HL-60/S4 treated with retinoic acid at 250 ng/mL for 4 days and 3 days (cell line): ENCODE data around the gene SERPINB13.

Experiments
- in situ Hi-C: fragments of 300-500 bp; cut with MboI; formaldehyde crosslinking; loops from 2 replicates; pipeline ENCODE4 v1.7.0; 2022; ENCODE audit warnings: low sequenced_read_pairs

The SERPINB13 gene, protein sequence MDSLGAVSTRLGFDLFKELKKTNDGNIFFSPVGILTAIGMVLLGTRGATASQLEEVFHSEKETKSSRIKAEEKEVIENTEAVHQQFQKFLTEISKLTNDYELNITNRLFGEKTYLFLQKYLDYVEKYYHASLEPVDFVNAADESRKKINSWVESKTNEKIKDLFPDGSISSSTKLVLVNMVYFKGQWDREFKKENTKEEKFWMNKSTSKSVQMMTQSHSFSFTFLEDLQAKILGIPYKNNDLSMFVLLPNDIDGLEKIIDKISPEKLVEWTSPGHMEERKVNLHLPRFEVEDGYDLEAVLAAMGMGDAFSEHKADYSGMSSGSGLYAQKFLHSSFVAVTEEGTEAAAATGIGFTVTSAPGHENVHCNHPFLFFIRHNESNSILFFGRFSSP

GRCh38 chr18:63586966-63587365 lies at the start of gene SERPINB13:
TSS of gene SERPINB13 (plus strand) at chr18:63587343. CDS start at chr18:63588668, 1,325 bp downstream.
- in situ Hi-C loops: no loop called here

- in situ Hi-C loops: no loop called here
Measured at GRCh38 chr18:63539904-63540510, 47.1 kb upstream of the SERPINB13 start.

- in situ Hi-C loops: no loop called here
Measured at GRCh38 chr18:63542069-63542468, 45.1 kb upstream of the SERPINB13 start, which contains the start of gene SERPINB12. TSS of gene SERPINB12 (plus strand) at chr18:63542369. CDS start at chr18:63556160, 13,791 bp downstream.

GRCh38 chr18:63544017-63544416 lies 43.1 kb upstream of the SERPINB13 start:
- in situ Hi-C loops: no loop called here

DNA sequence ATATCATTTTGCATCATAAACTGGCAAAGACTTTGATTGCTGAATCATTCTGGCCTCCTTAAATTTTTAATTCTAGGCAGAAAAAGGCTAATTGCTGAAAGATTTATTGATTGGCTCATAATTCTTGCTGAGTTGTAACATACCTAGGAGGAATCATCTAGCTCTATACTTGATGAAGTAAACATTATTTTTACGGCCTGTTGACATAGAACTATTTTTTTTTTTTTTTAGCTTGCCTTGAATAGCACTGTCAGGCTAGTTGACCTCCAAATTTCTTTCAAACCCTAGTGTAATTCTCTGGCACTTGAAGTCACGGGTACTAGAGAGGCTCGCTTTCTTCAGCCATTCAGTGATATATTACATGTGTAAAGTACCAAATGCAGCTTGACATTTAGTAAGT lies 42.1 kb upstream of the SERPINB13 start:
- in situ Hi-C loops: no loop called here

- in situ Hi-C loops: no loop called here
Measured at GRCh38 chr18:63550068-63550467, 37.1 kb upstream of the SERPINB13 start.

- in situ Hi-C loops: no loop called here
Measured at GRCh38 chr18:63551769-63552168, 35.4 kb upstream of the SERPINB13 start.

DNA sequence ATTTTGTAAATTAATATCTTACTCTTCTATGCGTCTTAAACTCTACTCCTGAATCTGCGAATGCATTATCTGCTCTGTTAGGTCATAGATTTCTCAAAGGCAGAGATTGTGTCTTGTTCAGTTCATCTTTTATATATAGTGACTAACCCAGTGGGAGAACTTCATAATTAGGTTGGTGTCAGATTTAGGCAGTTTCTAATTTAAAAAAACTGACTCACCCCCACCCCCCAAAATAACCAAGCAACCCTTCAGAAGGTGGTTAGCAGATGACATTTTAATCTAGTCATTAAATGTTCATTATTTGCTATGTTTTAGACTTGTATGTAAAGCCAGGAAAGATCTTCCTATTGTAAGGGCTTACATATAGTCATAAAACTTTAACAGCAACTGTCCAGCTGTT lies 34.6 kb upstream of the SERPINB13 start:
- in situ Hi-C loops: no loop called here

- in situ Hi-C loops: no loop called here
Measured at GRCh38 chr18:63553081-63553480, 34.1 kb upstream of the SERPINB13 start.

DNA sequence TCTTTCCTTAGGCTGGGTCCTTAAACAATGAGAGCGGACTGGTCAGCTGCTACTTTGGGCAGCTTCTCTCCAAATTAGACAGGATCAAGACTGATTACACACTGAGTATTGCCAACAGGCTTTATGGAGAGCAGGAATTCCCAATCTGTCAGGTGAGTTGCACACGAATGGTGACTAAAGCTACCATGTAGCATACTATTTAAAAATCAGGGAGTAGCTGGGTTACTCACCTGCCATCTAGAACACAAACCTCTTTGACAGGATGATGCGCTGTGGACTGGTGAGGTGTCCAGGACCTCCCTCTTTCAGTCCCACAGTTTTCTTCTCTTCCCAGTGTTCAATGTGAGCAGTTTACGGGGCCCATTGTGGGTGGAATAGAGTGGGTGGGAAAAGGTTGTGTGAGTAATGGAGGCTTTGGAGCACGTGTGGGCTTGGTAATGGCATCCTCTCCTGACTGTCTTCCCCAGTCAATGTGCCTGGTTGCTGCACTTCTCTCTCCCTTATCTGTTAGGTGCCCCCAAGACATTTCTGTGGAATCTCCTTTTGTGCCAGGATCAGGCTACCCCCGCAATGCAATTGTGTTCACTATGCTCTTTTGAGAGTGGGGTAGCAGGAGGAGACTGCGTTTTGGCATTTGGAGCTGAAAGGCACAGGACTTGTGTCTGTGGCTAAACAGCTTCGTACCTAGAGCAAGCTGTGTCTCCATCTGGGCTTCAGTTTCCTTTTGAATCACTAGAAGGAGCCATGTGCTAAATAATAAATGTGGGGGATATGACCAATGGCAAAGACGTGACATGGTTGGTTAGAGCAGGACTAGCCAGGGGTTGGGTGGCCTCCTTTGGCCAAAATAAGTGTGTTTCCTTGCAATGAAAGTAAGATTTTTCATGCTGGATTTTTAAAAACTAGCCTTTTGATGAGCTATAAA lies 27.3 kb upstream of the SERPINB13 start:
- in situ Hi-C loops: no loop called here

DNA sequence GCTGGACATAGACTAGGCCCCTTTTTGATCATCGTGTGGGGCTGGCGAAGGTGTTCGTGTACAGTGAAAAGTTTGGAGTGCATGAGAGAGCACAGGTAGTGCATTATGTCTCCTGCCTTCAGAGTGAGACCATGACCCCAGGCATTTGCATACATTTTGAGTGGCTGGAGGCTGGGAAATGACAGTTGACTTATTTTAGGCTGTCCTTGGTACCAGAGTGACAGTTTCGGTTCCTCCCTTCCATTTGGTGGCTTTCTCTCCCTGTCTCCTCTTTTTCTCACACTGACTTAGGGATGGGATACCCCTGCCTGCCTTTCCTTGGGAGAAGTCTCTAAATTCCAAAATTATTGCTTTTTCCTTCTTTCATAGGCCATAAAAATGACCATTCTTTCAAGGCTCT lies 24.9 kb upstream of the SERPINB13 start:
- in situ Hi-C loops: no loop called here

GRCh38 chr18:63564021-63564420 lies 23.1 kb upstream of the SERPINB13 start:
- in situ Hi-C loops: no loop called here

GRCh38 chr18:63564561-63564960 lies 22.6 kb upstream of the SERPINB13 start:
- in situ Hi-C loops: no loop called here

- in situ Hi-C loops: no loop called here
Measured at GRCh38 chr18:63567276-63567675, 19.9 kb upstream of the SERPINB13 start.

GRCh38 chr18:63567825-63568224 lies 19.3 kb upstream of the SERPINB13 start:
- in situ Hi-C loops: no loop called here

DNA sequence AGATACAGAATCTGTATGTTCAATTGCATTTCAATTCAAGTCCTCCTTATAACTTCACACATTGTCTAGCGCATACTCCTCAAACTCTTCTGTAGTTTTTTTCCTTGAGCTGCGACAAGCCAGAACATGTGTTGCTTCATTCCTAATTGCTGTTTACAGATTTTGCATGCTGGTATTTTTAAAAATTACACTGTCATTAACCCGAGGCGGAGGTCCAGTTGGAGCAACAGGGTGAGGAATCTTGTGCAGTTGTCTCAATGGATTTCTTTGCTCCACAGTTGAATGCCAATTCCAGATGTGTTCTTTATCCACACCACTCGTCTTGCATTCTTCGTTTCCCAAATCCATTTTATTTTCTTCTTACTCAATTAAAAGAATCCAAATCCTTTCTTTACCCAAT lies 16.4 kb upstream of the SERPINB13 start:
- in situ Hi-C loops: no loop called here

DNA sequence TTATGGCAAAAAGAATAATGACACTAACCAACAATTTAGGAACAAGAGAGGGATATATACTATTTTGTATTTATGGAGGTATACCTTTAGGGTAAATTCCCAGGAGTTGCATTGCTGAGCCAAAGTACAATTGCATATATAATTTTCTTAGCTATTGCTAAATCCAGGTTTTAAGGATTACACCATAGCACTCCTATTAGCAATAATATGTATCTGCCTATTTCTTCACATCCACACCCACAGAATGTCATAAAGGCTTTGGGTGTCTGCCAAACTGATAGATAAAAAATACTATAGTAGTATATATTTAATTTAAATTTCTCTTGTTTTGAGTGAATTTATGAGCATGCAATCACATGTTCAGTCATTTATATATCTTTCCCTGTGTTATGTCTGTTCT lies 11.5 kb upstream of the SERPINB13 start:
- in situ Hi-C loops: no loop called here

DNA sequence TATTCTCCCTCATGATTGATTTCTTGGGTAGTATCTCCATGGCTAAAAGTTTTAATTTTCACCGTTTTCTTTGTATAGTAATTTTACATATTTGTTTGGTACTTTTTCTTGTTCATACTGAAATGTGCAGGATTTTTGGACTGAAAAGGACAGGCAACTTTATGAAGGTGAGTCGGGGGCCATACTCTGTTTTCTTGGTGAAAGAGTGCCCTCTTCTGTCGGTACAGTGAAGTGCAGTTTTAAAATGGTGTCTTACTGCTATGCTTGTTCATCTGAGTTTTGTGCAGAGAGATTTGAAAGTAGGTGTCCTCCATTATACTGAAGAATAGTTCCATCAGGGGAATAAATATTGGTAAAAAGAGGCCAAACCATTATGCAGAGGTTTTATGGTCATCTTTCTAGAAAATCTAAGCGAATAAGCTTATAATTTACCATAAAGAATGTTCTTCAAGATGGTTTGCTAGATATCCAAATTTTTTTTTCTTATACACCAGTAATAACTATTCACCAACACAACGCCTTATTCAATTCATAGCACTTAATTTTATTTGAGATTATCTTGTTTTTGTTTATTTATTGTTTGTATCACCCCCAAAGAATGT lies 8.7 kb upstream of the SERPINB13 start:
- in situ Hi-C loops: no loop called here

- in situ Hi-C loops: no loop called here
Measured at GRCh38 chr18:63579616-63580015, 7.5 kb upstream of the SERPINB13 start.

GRCh38 chr18:63585988-63586387 lies 1.2 kb upstream of the SERPINB13 start:
- in situ Hi-C loops: no loop called here

- in situ Hi-C loops: no loop called here
Measured at GRCh38 chr18:63586431-63586830, 712 bp upstream of the SERPINB13 start.
